Liver (tissue), 9 donors: ENCODE data around the gene CCDC78. TPM values are rescaled to one million over a fixed set of nuclear protein-coding genes. Genes with fewer than 3 reads are reported as not detected.

ENCODE experiments used
- DNase-seq: peaks from one replicate; pipeline ENCODE4 v3.0.0-alpha.2; 2017; ENCODE audit warnings: low spot score
- H3K27ac ChIP-seq, 2 donors: one replicate each; pipeline ENCODE4 v1.7.0; 2013; ENCODE audit warnings: inconsistent platforms in 2 of 2, low read length in 2 of 2, control low read depth in 1 of 2, low read depth in 1 of 2, mild to moderate bottlenecking in 1 of 2
- H3K27me3 ChIP-seq, 4 donors: one replicate each; pipeline versions ENCODE4 v1.6.1 to v1.7.0; 2013; ENCODE audit warnings: low read length in 3 of 4, inconsistent platforms in 1 of 4, mild to moderate bottlenecking in 1 of 4, moderate library complexity in 1 of 4; ENCODE audit not compliant: control insufficient read depth in 4 of 4, insufficient read depth in 4 of 4
- H3K36me3 ChIP-seq, 4 donors: one replicate each; pipeline versions ENCODE4 v1.6.1 to v1.7.0; 2013; ENCODE audit warnings: low read length in 3 of 4, mild to moderate bottlenecking in 3 of 4, low read depth in 1 of 4, moderate library complexity in 1 of 4; ENCODE audit not compliant: control insufficient read depth in 4 of 4, insufficient read depth in 3 of 4
- H3K4me1 ChIP-seq, 4 donors: one replicate each; pipeline versions ENCODE4 v1.6.1 to v1.7.0; 2013; ENCODE audit warnings: low read length in 3 of 4, mild to moderate bottlenecking in 3 of 4, moderate library complexity in 1 of 4; ENCODE audit not compliant: control insufficient read depth in 4 of 4, insufficient read depth in 4 of 4
- H3K4me3 ChIP-seq, 3 donors: one replicate each; pipeline versions ENCODE4 v1.6.1 to v1.7.0; 2013; ENCODE audit warnings: low read length in 3 of 3, control low read depth in 1 of 3, low read depth in 1 of 3, mild to moderate bottlenecking in 1 of 3
- H3K9ac ChIP-seq, 2 donors: one replicate each; pipeline ENCODE4 v1.7.0; 2013; ENCODE audit warnings: low read length in 2 of 2, mild to moderate bottlenecking in 2 of 2, moderate library complexity in 2 of 2, control low read depth in 1 of 2, low read depth in 1 of 2
- H3K9me3 ChIP-seq, 4 donors: one replicate each; pipeline versions ENCODE4 v1.6.1 to v1.7.0; 2013; ENCODE audit warnings: low read length in 3 of 4; ENCODE audit not compliant: control insufficient read depth in 4 of 4
- ATF3 ChIP-seq: IDR thresholded peaks from 2 replicates; pipeline ENCODE4 v1.6.1; 2016; ENCODE audit warnings: antibody characterized with exemption
- EGR1 ChIP-seq, 2 donors: IDR thresholded peaks; 2 replicates each; pipeline ENCODE4 v1.6.1; 2016 to 2018; ENCODE audit warnings: antibody characterized with exemption in 2 of 2, low read depth in 2 of 2
- FOXA1 ChIP-seq: IDR thresholded peaks from 2 replicates; pipeline ENCODE4 v1.6.1; 2016; ENCODE audit warnings: antibody characterized with exemption
- FOXA2 ChIP-seq: IDR thresholded peaks from 2 replicates; pipeline ENCODE4 v1.6.1; 2016; ENCODE audit warnings: antibody characterized with exemption
- GABPA ChIP-seq, 2 donors: IDR thresholded peaks in 1 of 2; conservative IDR thresholded peaks in 1 of 2; 2 replicates each; pipeline ENCODE4 v1.6.1; 2016; ENCODE audit warnings: antibody characterized with exemption in 2 of 2, mild to moderate bottlenecking in 1 of 2, moderate library complexity in 1 of 2
- HNF4A ChIP-seq, 2 donors: conservative IDR thresholded peaks; 2 replicates each; pipeline ENCODE4 v1.6.1; 2016; ENCODE audit warnings: antibody characterized with exemption in 2 of 2, mild to moderate bottlenecking in 2 of 2
- HNF4G ChIP-seq: IDR thresholded peaks from 2 replicates; pipeline ENCODE4 v1.6.1; 2016; ENCODE audit warnings: antibody characterized with exemption
- JUND ChIP-seq, 2 donors: IDR thresholded peaks; 2 replicates each; pipeline ENCODE4 v1.6.1; 2016; ENCODE audit warnings: antibody characterized with exemption in 2 of 2
- NR2F2 ChIP-seq: IDR thresholded peaks from 2 replicates; pipeline ENCODE4 v1.6.1; 2016; ENCODE audit warnings: antibody characterized with exemption
- RAD21 ChIP-seq, 2 donors: IDR thresholded peaks; 2 replicates each; pipeline ENCODE4 v1.6.1; 2016; ENCODE audit warnings: antibody characterized with exemption in 2 of 2, mild to moderate bottlenecking in 2 of 2
- RXRA ChIP-seq, 2 donors: IDR thresholded peaks; 2 replicates each; pipeline ENCODE4 v1.6.1; 2017 to 2018; ENCODE audit warnings: antibody characterized with exemption in 2 of 2, mild to moderate bottlenecking in 1 of 2
- SP1 ChIP-seq: IDR thresholded peaks from 2 replicates; pipeline ENCODE4 v1.6.1; 2018; ENCODE audit warnings: antibody characterized with exemption, mild to moderate bottlenecking
- TAF1 ChIP-seq: conservative IDR thresholded peaks from 2 replicates; pipeline ENCODE4 v1.6.1; 2016; ENCODE audit warnings: antibody characterized with exemption, mild to moderate bottlenecking
- YY1 ChIP-seq: IDR thresholded peaks from 2 replicates; pipeline ENCODE4 v1.6.1; 2016; ENCODE audit warnings: antibody characterized with exemption, mild to moderate bottlenecking
- ZBTB33 ChIP-seq: IDR thresholded peaks from 2 replicates; pipeline ENCODE4 v1.6.1; 2016; ENCODE audit warnings: antibody characterized with exemption
- WGBS: extraction: QIAGEN DNeasy Blood & Tissue Kit; methylation state at CpG from one replicate; pipeline ENCODE4 v1.1.7; 2013; 5-methylcytosine and 5-hydroxymethylcytosine counted together
- polyA plus RNA-seq, 2 donors: library from polyadenylated mRNA; stranded (reverse) in 1 of 2; unstranded in 1 of 2; fragments of 200-250 nt in 1 of 2; fragments of >200 nt in 1 of 2; fragmentation: Nextera tagmentation in 1 of 2; extraction: Ambion mirVana in 1 of 2; gene quantifications; one replicate each; pipeline versions ENCODE4 v1.2.1 to v1.2.3, GENCODE V29; 2013 to 2015
- total RNA-seq, 2 donors: library from RNA; depleted of rRNA; stranded (reverse); fragments of >200 nt; gene quantifications; one replicate each; pipeline ENCODE4 v1.2.3, GENCODE V29; 2014
- TF ChIP-seq, protein P1 (sequence below): fragments of 150-350 bp; IDR thresholded peaks from 2 replicates; pipeline ENCODE4 v1.5.1; 2017; ENCODE audit warnings: improper control_type of control experiment, low read depth, low read length; ENCODE audit not compliant: missing input control
- TF ChIP-seq, protein P2 (sequence below): IDR thresholded peaks from 2 replicates; pipeline ENCODE4 v1.6.1; 2016; ENCODE audit warnings: antibody characterized with exemption, mild to moderate bottlenecking
- TF ChIP-seq, protein P3 (sequence below): IDR thresholded peaks from 2 replicates; pipeline ENCODE4 v1.6.1; 2016; ENCODE audit warnings: antibody characterized with exemption
- donor health status: healthy.
- donor health status: healthy.
- donor health status: healthy.
- donor health status: healthy.
- donor health status: healthy.

CCDC78 gene
- total and polyA plus RNA-seq, 4 donors = 0.05 to 0.28 (median 0.08) TPM; not detected in 1

GRCh38 chr16:694187-694862 is 31.9 kb downstream of the CCDC78 start:
- Histone ChIP-seq H3K9me3 (no peaks in the 10 kb centered on the region), H3K27me3 (peaks cover 2 to 12% (median 7%) of the 10 kb centered on the region in 4 donors), H3K4me3 (no peak overlapping the region), H3K4me1 (peaks cover 6 to 20% (median 16%) of the 10 kb centered on the region in 4 donors), H3K9ac (no peak overlapping the region), H3K27ac (no peak overlapping the region), H3K36me3 (no peaks in the 10 kb centered on the region)
- 4% methylated on average over 64 of the region's 64 CpGs for WGBS
- no peak for TF ChIP-seq JUND (IDR thresholded peaks at IDR 0.05)
- no peak for DNase-seq

DNA sequence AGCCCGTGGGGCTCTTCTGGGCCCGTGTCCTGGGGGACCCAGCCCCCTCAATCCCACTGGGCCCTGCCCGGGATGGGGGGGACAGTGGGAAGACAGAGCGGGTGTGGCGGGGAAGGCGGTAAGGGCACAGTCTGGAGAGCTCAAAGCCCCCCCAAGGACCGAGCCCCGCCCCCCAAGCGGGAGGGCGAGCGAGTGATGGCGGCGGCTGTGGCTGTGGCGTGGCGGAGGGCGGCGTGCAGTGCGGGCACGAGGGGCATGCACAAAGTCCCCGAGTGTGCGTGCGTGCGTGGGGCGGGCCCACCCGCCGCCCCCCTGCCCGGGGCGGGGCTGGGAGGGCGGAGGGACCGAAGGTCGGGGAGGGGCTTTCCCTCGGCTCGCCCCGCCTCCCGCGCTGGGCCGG is 32.5 kb downstream of the CCDC78 start:
- no peak overlapping the region for H3K4me3 ChIP-seq
- H3K36me3 ChIP-seq = no peaks in the 10 kb centered on the region
- H3K9ac ChIP-seq = no peak overlapping the region
- DNase-seq = no peak
- no peak overlapping the region for H3K27ac ChIP-seq
- no peaks in the 10 kb centered on the region for H3K9me3 ChIP-seq
- TF ChIP-seq YY1 = no peak
- TF ChIP-seq EGR1 (IDR thresholded peaks at IDR 0.05; ENCODE audit: low read depth in 2 of 2) = no peak
- TF ChIP-seq GABPA (IDR thresholded peaks at IDR 0.05 in 1 of 2, conservative IDR thresholded peaks at IDR 0.05 in 1 of 2) = no peak
- no peak for TF ChIP-seq FOXA1
- TF ChIP-seq NR2F2 = no peak
- no peak for TF ChIP-seq SP1
- TF ChIP-seq HNF4A (conservative IDR thresholded peaks at IDR 0.05) = no peak
- no peak for TF ChIP-seq ATF3
- no peak for TF ChIP-seq RAD21 (IDR thresholded peaks at IDR 0.05)
- TF ChIP-seq, protein P1, sequence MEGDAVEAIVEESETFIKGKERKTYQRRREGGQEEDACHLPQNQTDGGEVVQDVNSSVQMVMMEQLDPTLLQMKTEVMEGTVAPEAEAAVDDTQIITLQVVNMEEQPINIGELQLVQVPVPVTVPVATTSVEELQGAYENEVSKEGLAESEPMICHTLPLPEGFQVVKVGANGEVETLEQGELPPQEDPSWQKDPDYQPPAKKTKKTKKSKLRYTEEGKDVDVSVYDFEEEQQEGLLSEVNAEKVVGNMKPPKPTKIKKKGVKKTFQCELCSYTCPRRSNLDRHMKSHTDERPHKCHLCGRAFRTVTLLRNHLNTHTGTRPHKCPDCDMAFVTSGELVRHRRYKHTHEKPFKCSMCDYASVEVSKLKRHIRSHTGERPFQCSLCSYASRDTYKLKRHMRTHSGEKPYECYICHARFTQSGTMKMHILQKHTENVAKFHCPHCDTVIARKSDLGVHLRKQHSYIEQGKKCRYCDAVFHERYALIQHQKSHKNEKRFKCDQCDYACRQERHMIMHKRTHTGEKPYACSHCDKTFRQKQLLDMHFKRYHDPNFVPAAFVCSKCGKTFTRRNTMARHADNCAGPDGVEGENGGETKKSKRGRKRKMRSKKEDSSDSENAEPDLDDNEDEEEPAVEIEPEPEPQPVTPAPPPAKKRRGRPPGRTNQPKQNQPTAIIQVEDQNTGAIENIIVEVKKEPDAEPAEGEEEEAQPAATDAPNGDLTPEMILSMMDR = no peak
- TF ChIP-seq ZBTB33 = no peak
- no peak for TF ChIP-seq FOXA2
- TF ChIP-seq, protein P2, sequence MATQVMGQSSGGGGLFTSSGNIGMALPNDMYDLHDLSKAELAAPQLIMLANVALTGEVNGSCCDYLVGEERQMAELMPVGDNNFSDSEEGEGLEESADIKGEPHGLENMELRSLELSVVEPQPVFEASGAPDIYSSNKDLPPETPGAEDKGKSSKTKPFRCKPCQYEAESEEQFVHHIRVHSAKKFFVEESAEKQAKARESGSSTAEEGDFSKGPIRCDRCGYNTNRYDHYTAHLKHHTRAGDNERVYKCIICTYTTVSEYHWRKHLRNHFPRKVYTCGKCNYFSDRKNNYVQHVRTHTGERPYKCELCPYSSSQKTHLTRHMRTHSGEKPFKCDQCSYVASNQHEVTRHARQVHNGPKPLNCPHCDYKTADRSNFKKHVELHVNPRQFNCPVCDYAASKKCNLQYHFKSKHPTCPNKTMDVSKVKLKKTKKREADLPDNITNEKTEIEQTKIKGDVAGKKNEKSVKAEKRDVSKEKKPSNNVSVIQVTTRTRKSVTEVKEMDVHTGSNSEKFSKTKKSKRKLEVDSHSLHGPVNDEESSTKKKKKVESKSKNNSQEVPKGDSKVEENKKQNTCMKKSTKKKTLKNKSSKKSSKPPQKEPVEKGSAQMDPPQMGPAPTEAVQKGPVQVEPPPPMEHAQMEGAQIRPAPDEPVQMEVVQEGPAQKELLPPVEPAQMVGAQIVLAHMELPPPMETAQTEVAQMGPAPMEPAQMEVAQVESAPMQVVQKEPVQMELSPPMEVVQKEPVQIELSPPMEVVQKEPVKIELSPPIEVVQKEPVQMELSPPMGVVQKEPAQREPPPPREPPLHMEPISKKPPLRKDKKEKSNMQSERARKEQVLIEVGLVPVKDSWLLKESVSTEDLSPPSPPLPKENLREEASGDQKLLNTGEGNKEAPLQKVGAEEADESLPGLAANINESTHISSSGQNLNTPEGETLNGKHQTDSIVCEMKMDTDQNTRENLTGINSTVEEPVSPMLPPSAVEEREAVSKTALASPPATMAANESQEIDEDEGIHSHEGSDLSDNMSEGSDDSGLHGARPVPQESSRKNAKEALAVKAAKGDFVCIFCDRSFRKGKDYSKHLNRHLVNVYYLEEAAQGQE = no peak
- TF ChIP-seq TAF1 = no peak
- no peak for TF ChIP-seq HNF4G
- TF ChIP-seq, protein P3, sequence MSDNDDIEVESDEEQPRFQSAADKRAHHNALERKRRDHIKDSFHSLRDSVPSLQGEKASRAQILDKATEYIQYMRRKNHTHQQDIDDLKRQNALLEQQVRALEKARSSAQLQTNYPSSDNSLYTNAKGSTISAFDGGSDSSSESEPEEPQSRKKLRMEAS = no peak
- TF ChIP-seq RXRA (IDR thresholded peaks at IDR 0.05) = no peak
- TF ChIP-seq JUND (IDR thresholded peaks at IDR 0.05) = no peak
- peaks cover 11 to 26% (median 21%) of the 10 kb centered on the region in 4 donors for H3K4me1 ChIP-seq
- H3K27me3 ChIP-seq = peaks cover 2 to 12% (median 7%) of the 10 kb centered on the region in 4 donors
- 9% methylated on average over 37 of the region's 37 CpGs for WGBS
